HEK293T (cell line): ENCODE results near the gene TMPRSS9.

ENCODE experiments used
- CTCF ChIA-PET: fragments of 350-600 bp; formaldehyde crosslinking; extraction: SDS; loops from one replicate; lab custom pipeline; 2021; ENCODE audit warnings: antibody characterized with exemption, inconsistent platforms; lab: Yijun Ruan, JAX
- POLR2A ChIA-PET: fragments of 350-600 bp; formaldehyde crosslinking; extraction: SDS; loops from one replicate; lab custom pipeline; 2020; ENCODE audit warnings: antibody characterized with exemption, inconsistent platforms; lab: Yijun Ruan, JAX
- DNase-seq: peaks from one replicate; pipeline ENCODE4 v3.0.0; 2012; ENCODE audit warnings: mixed read lengths; ENCODE audit errors: extremely low spot score
- ARNT ChIP-seq: fragments of 450-650 bp; IDR thresholded peaks from 2 replicates; pipeline ENCODE4 v1.6.1; 2017; ENCODE audit warnings: mild to moderate bottlenecking
- BHLHE40 ChIP-seq: fragments of 450-650 bp; IDR thresholded peaks from 2 replicates; pipeline ENCODE4 v1.6.1; 2016; ENCODE audit warnings: mild to moderate bottlenecking, moderate library complexity, borderline replicate concordance
- CTBP1 ChIP-seq: fragments of 450-650 bp; IDR thresholded peaks from 2 replicates; pipeline ENCODE4 v1.6.1; 2016; ENCODE audit warnings: borderline replicate concordance
- ELF4 ChIP-seq: fragments of 450-650 bp; IDR thresholded peaks from 2 replicates; pipeline ENCODE4 v1.6.1; 2017; ENCODE audit warnings: antibody characterized with exemption
- FOXA1 ChIP-seq: fragments of 450-650 bp; IDR thresholded peaks from 2 replicates; pipeline ENCODE4 v1.6.1; 2016; ENCODE audit warnings: mild to moderate bottlenecking
- FOXK2 ChIP-seq: fragments of 450-650 bp; IDR thresholded peaks from 2 replicates; pipeline ENCODE4 v1.6.1; 2016; ENCODE audit warnings: mild to moderate bottlenecking
- FOXM1 ChIP-seq: fragments of 450-650 bp; IDR thresholded peaks from 2 replicates; pipeline ENCODE4 v1.6.1; 2017; ENCODE audit warnings: mild to moderate bottlenecking, borderline replicate concordance
- HDGF ChIP-seq: fragments of 450-650 bp; IDR thresholded peaks from 2 replicates; pipeline ENCODE4 v1.6.1; 2017; ENCODE audit warnings: antibody characterized with exemption, borderline replicate concordance
- L3MBTL2 ChIP-seq: fragments of 450-650 bp; conservative IDR thresholded peaks from 2 replicates; pipeline ENCODE4 v1.6.1; 2016; ENCODE audit warnings: mild to moderate bottlenecking
- LEF1 ChIP-seq: fragments of 450-650 bp; IDR thresholded peaks from 2 replicates; pipeline ENCODE4 v1.6.1; 2017; ENCODE audit warnings: mild to moderate bottlenecking, borderline replicate concordance
- NFRKB ChIP-seq: fragments of 450-650 bp; IDR thresholded peaks from 2 replicates; pipeline ENCODE4 v1.6.1; 2016; ENCODE audit warnings: mild to moderate bottlenecking, moderate library complexity
- SP1 ChIP-seq: fragments of 450-650 bp; IDR thresholded peaks from 2 replicates; pipeline ENCODE4 v1.6.1; 2017
- SUZ12 ChIP-seq: fragments of 450-650 bp; IDR thresholded peaks from 2 replicates; pipeline ENCODE4 v1.6.1; 2016; ENCODE audit warnings: mild to moderate bottlenecking
- TARDBP ChIP-seq: fragments of 450-650 bp; IDR thresholded peaks from 2 replicates; pipeline ENCODE4 v1.6.1; 2016
- ZNF384 ChIP-seq: fragments of 450-650 bp; IDR thresholded peaks from 2 replicates; pipeline ENCODE4 v1.6.1; 2016
- TF ChIP-seq, protein P1 (sequence below): fragments of 450-650 bp; IDR thresholded peaks from 2 replicates; pipeline ENCODE4 v1.6.1; 2016

The TMPRSS9 gene

GRCh38 chr19:2433854-2434253 lies 73.8 kb downstream of the TMPRSS9 start:
- POLR2A ChIA-PET = no interaction called here
- TF ChIP-seq BHLHE40 = no peak
- no peak for TF ChIP-seq SUZ12
- TF ChIP-seq L3MBTL2 = no peak
- no peak for TF ChIP-seq FOXA1
- DNase-seq = no peak
- CTCF ChIA-PET = no interaction called here

- ChIA-PET CTCF (no interaction called here), POLR2A (no interaction called here)
- no peak for DNase-seq
- TF ChIP-seq ARNT (no peak), CTBP1 (no peak), LEF1 (no peak), FOXA1 (no peak), L3MBTL2 (no peak), FOXK2 (no peak), SUZ12 (no peak), TARDBP (no peak), NFRKB (no peak), SP1 (no peak), ZNF384 (no peak), ELF4 (no peak), FOXM1 (no peak), HDGF (no peak)
- TF ChIP-seq, protein P1, sequence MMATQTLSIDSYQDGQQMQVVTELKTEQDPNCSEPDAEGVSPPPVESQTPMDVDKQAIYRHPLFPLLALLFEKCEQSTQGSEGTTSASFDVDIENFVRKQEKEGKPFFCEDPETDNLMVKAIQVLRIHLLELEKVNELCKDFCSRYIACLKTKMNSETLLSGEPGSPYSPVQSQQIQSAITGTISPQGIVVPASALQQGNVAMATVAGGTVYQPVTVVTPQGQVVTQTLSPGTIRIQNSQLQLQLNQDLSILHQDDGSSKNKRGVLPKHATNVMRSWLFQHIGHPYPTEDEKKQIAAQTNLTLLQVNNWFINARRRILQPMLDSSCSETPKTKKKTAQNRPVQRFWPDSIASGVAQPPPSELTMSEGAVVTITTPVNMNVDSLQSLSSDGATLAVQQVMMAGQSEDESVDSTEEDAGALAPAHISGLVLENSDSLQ = no peak
Observed at GRCh38 chr19:2434267-2434666, 74.2 kb downstream of the TMPRSS9 start.

DNA sequence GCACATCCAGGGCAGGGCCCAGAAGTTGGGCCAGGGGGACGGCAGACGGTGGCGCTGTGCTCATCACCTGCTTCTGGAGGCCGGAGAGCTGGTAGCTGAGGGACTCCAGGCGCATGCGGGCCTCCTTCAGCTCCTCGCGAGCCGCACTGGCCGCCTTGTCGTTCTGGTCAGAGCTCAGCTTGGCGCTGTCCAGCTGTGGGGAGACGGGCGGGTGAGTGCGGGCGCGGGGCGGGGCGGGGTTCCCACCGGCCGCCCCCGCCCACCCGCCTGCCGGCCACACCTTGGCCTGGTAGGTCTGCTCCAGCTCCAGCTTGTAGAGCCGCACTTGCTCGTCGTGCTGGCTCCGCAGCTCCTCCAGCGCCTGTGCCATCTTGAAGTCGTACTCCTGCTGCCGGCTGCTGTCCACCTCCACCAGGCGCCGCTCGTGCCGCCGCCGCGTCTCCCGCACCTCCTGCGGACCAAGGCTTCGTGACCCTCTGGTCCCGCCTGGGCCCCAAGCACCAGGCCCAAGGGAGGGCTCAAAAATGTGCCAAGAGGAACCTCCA lies 74.7 kb downstream of the TMPRSS9 start:
- POLR2A ChIA-PET = no interaction called here
- no peak for DNase-seq
- TF ChIP-seq ZNF384 = no peak
- TF ChIP-seq FOXA1 = no peak
- no peak for TF ChIP-seq LEF1
- no peak for TF ChIP-seq HDGF
- no peak for TF ChIP-seq SUZ12
- TF ChIP-seq FOXM1 = no peak
- no peak for TF ChIP-seq ARNT
- TF ChIP-seq ELF4 = no peak
- TF ChIP-seq NFRKB = no peak
- TF ChIP-seq, protein P1 = no peak
- CTCF ChIA-PET = no interaction called here

DNA sequence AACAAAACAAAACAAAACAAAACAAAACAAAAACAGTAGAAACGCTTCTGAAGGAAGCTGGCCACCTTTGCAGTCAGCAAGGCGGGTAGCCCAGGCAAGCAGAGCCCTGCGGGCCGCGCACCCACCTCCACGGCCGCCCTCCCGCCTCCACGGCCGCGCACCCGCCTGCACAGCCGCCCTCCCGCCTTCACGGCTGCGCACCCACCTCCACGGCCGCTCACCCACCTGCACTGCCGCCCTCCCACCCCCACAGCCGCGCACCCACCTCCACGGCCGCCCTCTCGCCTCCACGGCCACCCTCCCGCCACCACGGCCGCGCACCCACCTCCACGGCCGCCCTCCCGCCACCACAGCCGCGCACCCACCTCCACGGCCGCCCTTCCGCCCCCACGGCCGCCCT lies 76.3 kb downstream of the TMPRSS9 start:
- no peak for DNase-seq
- ChIA-PET CTCF (no interaction called here), POLR2A (interaction anchor here (1.7 kb wide), 1 partner anchor 9 kb away, joined by 5 read pairs; the partner anchor contains the start of gene TIMM13)
- TF ChIP-seq CTBP1 (no peak), SP1 (no peak), SUZ12 (no peak), HDGF (no peak), FOXA1 (no peak), NFRKB (no peak), L3MBTL2 (no peak), FOXK2 (no peak), LEF1 (no peak), FOXM1 (no peak)
- TF ChIP-seq, protein P1 = no peak

DNA sequence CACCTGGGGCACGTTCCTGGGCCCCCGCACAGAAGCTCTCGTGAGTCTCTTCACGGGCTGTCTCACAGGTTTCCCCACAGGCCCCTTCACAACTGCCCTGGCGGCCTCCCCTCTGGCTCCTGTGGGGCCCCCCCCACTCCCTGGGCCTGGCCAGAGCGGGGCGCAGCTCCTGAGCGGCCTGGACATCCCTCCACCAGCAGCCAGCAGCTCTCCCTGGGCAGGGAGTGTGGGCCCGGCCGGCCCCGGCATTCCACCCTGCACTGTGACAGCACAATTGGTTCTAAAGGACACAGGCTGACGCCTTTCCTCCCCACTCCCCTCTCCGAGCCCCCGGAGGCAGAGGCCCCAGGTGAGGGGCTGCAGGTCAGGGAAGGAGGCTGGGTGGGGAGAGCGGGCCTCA lies 76.9 kb downstream of the TMPRSS9 start:
- ChIA-PET POLR2A (interaction anchor here (1.7 kb wide), 1 partner anchor 9 kb away, joined by 5 read pairs; the partner anchor contains the start of gene TIMM13), CTCF (no interaction called here)
- TF ChIP-seq BHLHE40 = no peak
- no peak for TF ChIP-seq SUZ12
- TF ChIP-seq, protein P1 = no peak
- TF ChIP-seq NFRKB = no peak
- no peak for TF ChIP-seq FOXK2
- DNase-seq = no peak

DNA sequence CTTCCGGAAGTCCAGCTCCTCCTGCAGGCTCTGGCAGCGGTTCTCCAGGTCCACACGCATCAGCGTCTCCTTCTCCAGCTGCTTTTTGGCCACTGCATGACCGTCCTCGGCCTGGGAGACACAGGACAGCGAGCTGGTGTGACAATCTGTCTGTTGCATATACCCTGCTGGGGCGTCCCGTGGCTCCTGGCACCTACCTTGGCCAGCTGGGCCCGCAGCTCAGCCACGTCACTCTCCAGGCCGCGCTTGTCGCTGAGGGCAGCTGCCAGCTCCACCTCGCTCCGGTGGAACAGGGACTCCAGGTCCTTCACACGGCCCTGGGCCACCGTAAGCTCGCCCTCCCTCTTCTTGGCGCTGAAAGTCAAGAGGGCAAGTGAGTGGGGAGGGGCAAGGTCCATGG lies 78.1 kb downstream of the TMPRSS9 start:
- POLR2A ChIA-PET = interaction anchor here (1.3 kb wide), 1 partner anchor 10 kb away, joined by 3 read pairs; no protein-coding TSS in a partner anchor
- CTCF ChIA-PET = no interaction called here
- TF ChIP-seq BHLHE40 = no peak
- no peak for TF ChIP-seq FOXM1
- TF ChIP-seq LEF1 = no peak
- DNase-seq = no peak
